Activated CD8-positive, alpha-beta memory T cell treated with anti-CD3 and anti-CD28 coated beads for 24 hours (primary cell): ENCODE results near the gene PDE4B.

Source experiments
- DNase-seq: peaks from one replicate; pipeline ENCODE4 v3.0.0-alpha.2; 2020

The PDE4B gene

GRCh38 chr1:65792669-65793358 is at the start of gene PDE4B:
TSS of gene PDE4B (plus strand) at chr1:65792895.
- DNase-seq, result no peak

- no peak for DNase-seq
These were observed 48.0 kb upstream of the PDE4B start for GRCh38 chr1:65744731-65745130.

- no peak for DNase-seq
These were observed 40.7 kb upstream of the PDE4B start for GRCh38 chr1:65751961-65752360.

GRCh38 chr1:65756616-65757015 is 36.1 kb upstream of the PDE4B start:
- DNase-seq, result no peak

GRCh38 chr1:65757531-65757930 is 35.2 kb upstream of the PDE4B start:
- no peak for DNase-seq

- DNase-seq, result no peak
These were observed 34.6 kb upstream of the PDE4B start for GRCh38 chr1:65758128-65758527.

- no peak for DNase-seq
These were observed 33.2 kb upstream of the PDE4B start for GRCh38 chr1:65759516-65759915.

GRCh38 chr1:65762081-65762862 is 30.4 kb upstream of the PDE4B start:
- no peak for DNase-seq

- no peak for DNase-seq
These were observed 28.6 kb upstream of the PDE4B start for GRCh38 chr1:65764052-65764451.

- no peak for DNase-seq
These were observed 27.1 kb upstream of the PDE4B start for GRCh38 chr1:65765631-65766030.

GRCh38 chr1:65769636-65770035 is 23.1 kb upstream of the PDE4B start:
- DNase-seq, result no peak

GRCh38 chr1:65772607-65773006 is 20.1 kb upstream of the PDE4B start:
- no peak for DNase-seq

GRCh38 chr1:65773391-65774123 is 19.1 kb upstream of the PDE4B start:
- DNase-seq, result no peak

GRCh38 chr1:65788762-65789161 is 3.9 kb upstream of the PDE4B start:
- DNase-seq, result no peak

GRCh38 chr1:65791396-65791795 is 1.3 kb upstream of the PDE4B start:
- no peak for DNase-seq

- no peak for DNase-seq
These were observed 660 bp upstream of the PDE4B start for GRCh38 chr1:65791801-65792668.

- DNase-seq, result no peak
These were observed 651 bp downstream of the PDE4B start for GRCh38 chr1:65793359-65793732.

- no peak for DNase-seq
These were observed 2.6 kb downstream of the PDE4B start for GRCh38 chr1:65795311-65795710.

GRCh38 chr1:65799601-65800000 is 6.9 kb downstream of the PDE4B start:
- DNase-seq, result no peak

- DNase-seq, result no peak
These were observed 11.9 kb downstream of the PDE4B start for GRCh38 chr1:65804584-65804983.

- DNase-seq, result peak; percentile 57
These were observed 19.4 kb downstream of the PDE4B start for GRCh38 chr1:65812065-65812464.

- no peak for DNase-seq
These were observed 21.3 kb downstream of the PDE4B start for GRCh38 chr1:65813956-65814355.

- no peak for DNase-seq
These were observed 22.1 kb downstream of the PDE4B start for GRCh38 chr1:65814752-65815151.
